SK-N-MC (cell line): ENCODE data around the gene ABCC2.

Experiments
- EZH2 ChIP-seq: fragments of 200-600 bp; sonication (generic); IDR thresholded peaks from one replicate; pipeline ENCODE4 v1.6.1; 2017; ENCODE audit warnings: antibody characterized with exemption
- POLR2AphosphoS5 ChIP-seq: IDR thresholded peaks from 2 replicates; pipeline ENCODE4 v1.6.1; 2012; ENCODE audit warnings: mild to moderate bottlenecking, low read depth, low read length, borderline replicate concordance

GRCh38 chr10:99874341-99875085, 92.1 kb downstream of the ABCC2 start:
- TF ChIP-seq POLR2AphosphoS5: no peak
- TF ChIP-seq EZH2: no peak
